ENCODE results near the gene CROCC.

- TF ChIP-seq CTCF (optimal IDR thresholded peaks at IDR 0.05 in 1 of 3, IDR thresholded peaks at IDR 0.05 in 1 of 3, conservative IDR thresholded peaks at IDR 0.05 in 1 of 3; ENCODE audit: extremely low read depth in 1 of 3, insufficient read depth in 2 of 3, low read length in 3 of 3): no peak
- TF ChIP-seq EZH2 (IDR thresholded peaks at IDR 0.05; ENCODE audit: low read length): no peak
Observed at GRCh38 chr1:16903458-16903796, 18.3 kb upstream of the CROCC start.
